Esophagus squamous epithelium (tissue), 5 donors: ENCODE data around the gene IMMP2L. TPM values are rescaled to one million over a fixed set of nuclear protein-coding genes. Genes with fewer than 3 reads are reported as not detected.

Source experiments
- DNase-seq: peaks from one replicate; lab custom pipeline; 2025; lab: John Stamatoyannopoulos, UW
- H3K27ac ChIP-seq, 4 donors: fragments of 200-600 bp; sonication (generic); one replicate each; pipeline ENCODE4 v1.5.1; 2016 to 2019; ENCODE audit warnings: mild to moderate bottlenecking in 1 of 4
- H3K27me3 ChIP-seq, 4 donors: fragments of 200-600 bp; sonication (generic); 1 replicate in 3 of 4; 2 replicates in 1 of 4; pipeline versions ENCODE4 v1.5.1 to v1.6.0; 2017 to 2021; ENCODE audit warnings: antibody characterized with exemption in 1 of 4
- H3K36me3 ChIP-seq, 3 donors: fragments of 200-600 bp; sonication (generic); one replicate each; pipeline ENCODE4 v1.5.1; 2016 to 2019
- H3K4me1 ChIP-seq, 3 donors: fragments of 200-600 bp; sonication (generic); one replicate each; pipeline ENCODE4 v1.5.1; 2017 to 2019
- H3K4me3 ChIP-seq, 4 donors: fragments of 200-600 bp; sonication (generic); 1 replicate in 3 of 4; 2 replicates in 1 of 4; pipeline ENCODE4 v1.5.1; 2016 to 2019; ENCODE audit warnings: mild to moderate bottlenecking in 2 of 4, moderate library complexity in 1 of 4
- H3K9me3 ChIP-seq, 3 donors: fragments of 200-600 bp; sonication (generic); one replicate each; pipeline ENCODE4 v1.5.1; 2016 to 2019
- POLR2A ChIP-seq, 4 donors: fragments of 450-650 bp; IDR thresholded peaks; one replicate each; pipeline ENCODE4 v1.6.1; 2017; ENCODE audit warnings: antibody characterized with exemption in 4 of 4, mild to moderate bottlenecking in 4 of 4, moderate library complexity in 3 of 4
- WGBS, 2 donors: methylation state at CpG; one replicate each; pipeline ENCODE4 v1.1.5; 2018; 5-methylcytosine and 5-hydroxymethylcytosine counted together
- intact Hi-C: fragments of 100-400 bp; cut with DNase I; formaldehyde crosslinking; loops from one replicate; pipeline ENCODE4 v1.15.0; 2022
- total RNA-seq, 4 donors: library from RNA; depleted of rRNA; stranded (reverse); fragments of >200 nt; gene quantifications; one replicate each; pipeline ENCODE4 v1.1.0, GENCODE V29; 2016
- TF ChIP-seq, protein P1 (sequence below), 6 experiments: fragments of 450-650 bp in 4 of 6; fragments of 200-600 bp in 2 of 6; sonication (generic) in 2 of 6; IDR thresholded peaks; one replicate each; pipeline ENCODE4 v1.5.1; 2016 to 2019; ENCODE audit warnings: antibody characterized with exemption in 6 of 6, mild to moderate bottlenecking in 4 of 6, moderate library complexity in 4 of 6
- donor health status: DM: yes; HTN: yes; CAD: no.

Gene IMMP2L
- total RNA-seq, 4 donors from 2014 or later = 1.6 to 21.7 (median 5.4) TPM

DNA sequence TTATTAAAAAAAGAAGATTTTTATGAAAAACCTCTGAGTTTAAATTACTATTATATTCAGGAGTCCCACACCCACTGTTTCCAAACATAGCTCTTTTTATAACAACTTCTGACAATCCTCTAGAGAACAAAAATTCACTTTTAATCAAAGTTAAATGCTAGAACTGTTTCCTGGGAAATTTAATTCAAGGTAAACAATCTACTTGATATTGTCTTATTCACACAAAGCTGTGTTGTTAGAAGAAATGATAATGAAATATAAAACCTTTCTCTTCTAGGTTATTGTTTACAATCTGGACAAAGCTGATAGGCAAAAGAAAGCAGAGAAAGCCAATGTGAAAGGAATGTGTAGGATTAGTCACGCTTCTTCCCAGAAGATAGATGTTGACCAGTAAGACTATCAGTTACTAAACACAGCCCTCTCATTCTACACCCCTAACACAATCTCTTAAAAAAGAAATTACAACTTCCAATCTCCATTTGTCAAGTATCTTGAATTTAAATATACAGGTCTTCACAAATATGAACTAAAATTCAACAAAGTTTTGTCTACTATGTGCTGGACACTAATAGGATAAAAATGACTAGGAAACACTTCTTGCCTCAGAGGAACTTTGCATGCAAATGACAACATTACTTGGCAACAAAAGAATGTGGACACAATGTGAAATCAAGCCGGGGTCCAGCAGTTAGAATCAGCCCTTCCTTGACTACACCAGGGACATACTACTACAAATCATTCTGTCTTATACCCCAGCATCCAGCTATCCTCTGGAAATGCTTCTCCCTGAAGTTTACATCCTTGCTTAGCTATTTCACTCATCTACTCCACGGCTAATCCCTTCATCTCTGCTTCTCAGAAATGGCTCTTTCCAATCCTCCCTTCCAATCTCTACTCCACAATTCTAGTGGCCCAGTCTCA, 123.7 kb downstream of the IMMP2L start:
- H3K9me3 ChIP-seq = peaks cover 0 to 10% (median 0%) of the 10 kb centered on the region in 3 donors
- no peaks in the 10 kb centered on the region for H3K27me3 ChIP-seq
- TF ChIP-seq POLR2A (IDR thresholded peaks at IDR 0.05) = no peak
- TF ChIP-seq, protein P1, sequence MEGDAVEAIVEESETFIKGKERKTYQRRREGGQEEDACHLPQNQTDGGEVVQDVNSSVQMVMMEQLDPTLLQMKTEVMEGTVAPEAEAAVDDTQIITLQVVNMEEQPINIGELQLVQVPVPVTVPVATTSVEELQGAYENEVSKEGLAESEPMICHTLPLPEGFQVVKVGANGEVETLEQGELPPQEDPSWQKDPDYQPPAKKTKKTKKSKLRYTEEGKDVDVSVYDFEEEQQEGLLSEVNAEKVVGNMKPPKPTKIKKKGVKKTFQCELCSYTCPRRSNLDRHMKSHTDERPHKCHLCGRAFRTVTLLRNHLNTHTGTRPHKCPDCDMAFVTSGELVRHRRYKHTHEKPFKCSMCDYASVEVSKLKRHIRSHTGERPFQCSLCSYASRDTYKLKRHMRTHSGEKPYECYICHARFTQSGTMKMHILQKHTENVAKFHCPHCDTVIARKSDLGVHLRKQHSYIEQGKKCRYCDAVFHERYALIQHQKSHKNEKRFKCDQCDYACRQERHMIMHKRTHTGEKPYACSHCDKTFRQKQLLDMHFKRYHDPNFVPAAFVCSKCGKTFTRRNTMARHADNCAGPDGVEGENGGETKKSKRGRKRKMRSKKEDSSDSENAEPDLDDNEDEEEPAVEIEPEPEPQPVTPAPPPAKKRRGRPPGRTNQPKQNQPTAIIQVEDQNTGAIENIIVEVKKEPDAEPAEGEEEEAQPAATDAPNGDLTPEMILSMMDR (IDR thresholded peaks at IDR 0.05) = no peak
- intact Hi-C loops = no loop called here
- H3K27ac ChIP-seq = no peak overlapping the region
- no peak overlapping the region for H3K4me3 ChIP-seq
- WGBS, 2 donors = 50 to 62% methylated on average over 3 of the region's 3 CpGs
- H3K4me1 ChIP-seq = no peaks in the 10 kb centered on the region
- no peak for DNase-seq
- no peaks in the 10 kb centered on the region for H3K36me3 ChIP-seq

DNA sequence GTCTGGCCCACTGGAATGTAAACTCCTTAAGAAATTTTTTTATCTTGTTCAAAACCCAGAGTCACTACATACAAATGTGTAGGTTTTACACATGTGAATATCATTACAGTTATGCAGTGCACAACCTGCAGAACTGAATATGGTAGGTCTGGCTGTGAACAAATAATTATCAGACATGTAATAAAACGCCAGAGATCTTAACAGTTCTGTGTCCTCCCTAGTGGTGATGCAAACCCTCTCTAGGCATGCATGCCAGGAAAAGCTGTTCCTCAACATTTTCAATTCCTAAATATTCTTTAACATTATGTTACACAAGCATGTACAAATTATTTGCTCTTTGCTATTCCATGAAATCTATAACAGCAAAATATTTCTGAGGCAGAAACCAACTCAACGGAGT, 124.6 kb downstream of the IMMP2L start:
- 89 to 92% methylated on average over 2 of the region's 2 CpGs for WGBS, 2 donors
- DNase-seq = no peak
- Histone ChIP-seq H3K36me3 (no peaks in the 10 kb centered on the region), H3K4me1 (no peaks in the 10 kb centered on the region), H3K27me3 (no peaks in the 10 kb centered on the region), H3K27ac (no peak overlapping the region), H3K9me3 (peaks cover 0 to 13% (median 0%) of the 10 kb centered on the region in 3 donors), H3K4me3 (no peak overlapping the region)
- intact Hi-C loops = no loop called here
- TF ChIP-seq, protein P1 (IDR thresholded peaks at IDR 0.05) = no peak
- TF ChIP-seq POLR2A (IDR thresholded peaks at IDR 0.05) = no peak

GRCh38 chr7:111436608-111437007, 125.7 kb downstream of the IMMP2L start:
- peaks cover 0 to 13% (median 0%) of the 10 kb centered on the region in 3 donors for H3K9me3 ChIP-seq
- DNase-seq = no peak
- intact Hi-C loops = no loop called here

GRCh38 chr7:111433426-111433825, 128.9 kb downstream of the IMMP2L start:
- Histone ChIP-seq H3K4me3 (no peak overlapping the region), H3K27ac (no peak overlapping the region), H3K9me3 (peaks cover 0 to 13% (median 0%) of the 10 kb centered on the region in 3 donors), H3K4me1 (no peaks in the 10 kb centered on the region), H3K36me3 (no peaks in the 10 kb centered on the region), H3K27me3 (no peaks in the 10 kb centered on the region)
- intact Hi-C loops = no loop called here
- TF ChIP-seq, protein P1 (IDR thresholded peaks at IDR 0.05) = no peak
- TF ChIP-seq POLR2A (IDR thresholded peaks at IDR 0.05) = no peak
- 83 to 92% methylated on average over 2 of the region's 2 CpGs for WGBS, 2 donors
- no peak for DNase-seq

More at GRCh38 chr7:111436608-111437007, 125.7 kb downstream of the IMMP2L start:
- TF ChIP-seq, protein P1 (IDR thresholded peaks at IDR 0.05) = no peak
- no peak for TF ChIP-seq POLR2A (IDR thresholded peaks at IDR 0.05)
- WGBS, 2 donors = 88 to 100% methylated on average over 1 of the region's 1 CpG
- Histone ChIP-seq H3K27ac (no peak overlapping the region), H3K36me3 (no peaks in the 10 kb centered on the region), H3K27me3 (no peaks in the 10 kb centered on the region), H3K4me3 (no peak overlapping the region), H3K4me1 (no peaks in the 10 kb centered on the region)

- Histone ChIP-seq H3K4me1 (no peaks in the 10 kb centered on the region), H3K9me3 (peaks cover 0 to 13% (median 0%) of the 10 kb centered on the region in 3 donors), H3K27me3 (no peaks in the 10 kb centered on the region), H3K27ac (no peak overlapping the region), H3K36me3 (no peaks in the 10 kb centered on the region), H3K4me3 (no peak overlapping the region)
- DNase-seq = no peak
- no peak for TF ChIP-seq POLR2A (IDR thresholded peaks at IDR 0.05)
- TF ChIP-seq, protein P1 (IDR thresholded peaks at IDR 0.05) = no peak
- intact Hi-C loops = no loop called here
Observed at GRCh38 chr7:111429781-111430180, 132.5 kb downstream of the IMMP2L start.
